ENCODE results near the gene DNAH9.
"Not testable (repeated sequence)": the region's sequence is repeated elsewhere in the genome, so short reads cannot be mapped to it uniquely, and the experiment has no call there.

DNAH9 gene

GRCh38 chr17:11928436-11928835 lies 330.2 kb downstream of the DNAH9 start:
- no peak for DNase-seq

- DNase-seq: no peak
These were observed 334.1 kb downstream of the DNAH9 start for GRCh38 chr17:11932337-11932898.

DNA sequence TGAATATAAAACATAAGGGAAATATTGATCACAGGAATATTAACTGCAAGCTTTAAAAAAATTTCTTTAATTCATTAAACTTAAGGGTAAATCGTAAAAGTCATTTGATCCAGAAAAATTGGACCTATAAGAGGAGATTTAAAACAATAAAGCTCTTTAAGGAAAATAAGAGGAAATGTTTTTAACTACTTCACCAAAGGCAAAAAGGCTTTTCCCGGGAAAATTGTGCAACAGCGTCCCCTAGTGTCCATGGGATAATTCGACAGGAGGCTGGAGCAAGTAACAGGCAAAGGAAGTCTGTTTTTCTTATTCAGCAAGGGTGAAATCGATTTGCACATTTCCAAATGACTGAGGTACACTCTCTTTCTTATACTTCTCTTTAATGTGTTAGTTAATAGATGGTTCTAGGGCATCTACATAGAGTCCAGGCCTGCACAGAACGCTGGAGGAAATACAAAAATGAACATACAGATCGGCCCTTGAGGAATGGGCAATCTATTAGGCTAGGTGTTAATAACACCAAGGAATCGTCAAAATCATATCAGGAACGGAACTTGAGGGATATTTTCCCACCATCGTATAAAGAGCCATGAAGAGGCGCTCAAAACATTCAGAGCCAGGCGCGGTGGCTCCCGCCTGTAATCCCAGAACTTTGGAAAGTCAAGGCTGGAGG lies 337.6 kb downstream of the DNAH9 start:
- peak in 1 of 5 donors; percentile 8 for DNase-seq

DNA sequence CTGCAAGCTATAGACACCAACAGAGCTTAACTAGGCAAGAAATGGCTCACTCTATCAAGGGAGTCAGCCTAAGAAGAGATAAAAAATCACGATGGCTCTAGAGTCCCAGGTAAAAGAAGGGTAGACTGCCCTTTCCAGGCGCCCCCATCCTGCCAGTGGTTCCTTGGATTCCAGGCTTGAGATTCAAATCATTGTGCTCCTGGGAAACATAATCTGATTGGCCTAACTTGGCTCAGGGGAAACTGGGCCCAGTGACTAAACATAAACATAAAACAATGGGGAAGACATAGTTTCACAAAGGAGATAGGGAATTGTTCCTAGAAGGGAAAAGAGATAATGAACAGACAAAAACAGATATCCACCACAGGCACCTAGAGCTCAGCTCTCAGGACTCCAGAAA lies 342.6 kb downstream of the DNAH9 start:
- DNase-seq: no peak

DNA sequence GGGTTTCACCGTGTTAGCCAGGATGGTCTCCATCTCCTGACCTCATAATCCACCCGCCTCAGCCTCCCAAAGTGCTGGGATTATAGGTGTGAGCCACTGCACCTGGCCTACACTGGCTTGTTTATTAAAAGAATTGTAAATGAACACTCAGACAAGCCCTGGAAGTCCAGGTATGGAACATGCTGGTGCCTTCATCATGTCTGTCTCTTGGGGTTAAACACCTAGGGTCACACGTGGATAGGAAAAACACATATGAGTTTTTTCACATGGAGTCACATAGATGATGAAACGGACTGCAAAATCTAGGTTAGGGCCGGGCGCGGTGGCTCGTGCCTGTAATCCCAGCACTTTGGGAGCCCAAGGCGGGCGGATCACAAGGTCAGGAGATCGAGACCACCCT lies 344.8 kb downstream of the DNAH9 start:
- not testable (repeated sequence) for DNase-seq

GRCh38 chr17:11943759-11944347 lies 345.6 kb downstream of the DNAH9 start:
- DNase-seq: no peak

- no peak for DNase-seq
These were observed 346.3 kb downstream of the DNAH9 start for GRCh38 chr17:11944587-11944986.

GRCh38 chr17:11948789-11949188 lies 350.5 kb downstream of the DNAH9 start:
- DNase-seq: no peak

DNA sequence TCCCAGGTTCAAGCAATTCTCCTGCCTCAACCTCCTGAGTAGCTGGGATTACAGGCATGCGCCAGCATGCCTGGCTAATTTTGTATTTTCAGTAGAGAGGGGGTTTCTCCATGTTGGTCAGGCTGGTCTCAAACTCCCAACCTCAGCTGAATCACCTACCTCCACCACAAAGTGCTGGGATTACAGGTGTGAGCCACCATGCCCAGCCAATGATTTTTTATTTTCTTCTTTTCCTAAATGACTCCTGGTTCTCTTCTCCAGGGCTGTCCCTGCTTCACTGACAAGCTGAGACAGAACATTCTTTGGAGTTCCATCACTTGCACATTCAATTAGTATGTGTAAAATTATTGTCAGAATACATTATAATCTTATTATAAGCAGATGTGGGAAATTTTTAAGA lies 351.3 kb downstream of the DNAH9 start:
- not testable (repeated sequence) for DNase-seq

GRCh38 chr17:11950771-11951519 lies 352.7 kb downstream of the DNAH9 start:
- DNase-seq: no peak

DNA sequence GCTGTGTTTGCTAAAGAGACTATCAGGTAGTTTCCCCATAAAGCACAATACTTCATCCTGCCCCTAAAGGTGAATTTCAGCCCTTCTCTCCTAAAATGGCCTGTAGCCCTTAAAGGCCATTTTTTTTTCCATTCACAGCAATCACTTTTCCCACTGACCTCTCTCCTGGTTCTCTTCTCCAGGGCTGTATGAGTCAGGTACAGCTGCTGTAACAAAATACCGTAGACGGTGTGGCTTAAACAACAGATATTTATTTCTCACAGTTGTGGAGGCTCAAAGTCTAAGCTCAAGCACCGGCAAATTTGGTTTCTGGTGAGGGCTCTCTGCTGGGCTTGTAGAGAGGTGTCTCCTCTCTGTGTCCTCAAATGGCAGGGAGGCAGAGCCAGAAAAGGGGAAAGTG lies 354.3 kb downstream of the DNAH9 start:
- no peak for DNase-seq

DNA sequence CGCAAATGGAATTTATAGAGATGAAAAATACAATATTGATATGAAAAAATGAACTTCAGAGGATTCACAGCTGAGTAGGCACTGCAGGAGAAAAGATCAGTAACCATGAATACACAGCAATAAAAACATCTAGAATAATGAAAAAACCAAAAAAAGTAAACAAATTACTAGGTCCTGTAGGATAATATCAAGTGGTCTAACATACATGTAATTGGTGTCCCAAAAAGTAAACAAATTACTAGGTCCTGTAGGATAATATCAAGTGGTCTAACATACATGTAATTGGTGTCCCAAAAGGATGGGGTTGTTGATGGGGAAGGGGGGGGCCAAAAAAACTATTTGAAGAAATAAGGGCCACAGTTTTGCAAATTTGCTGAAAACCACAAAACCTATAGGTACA lies 355.7 kb downstream of the DNAH9 start:
- DNase-seq: no peak

DNA sequence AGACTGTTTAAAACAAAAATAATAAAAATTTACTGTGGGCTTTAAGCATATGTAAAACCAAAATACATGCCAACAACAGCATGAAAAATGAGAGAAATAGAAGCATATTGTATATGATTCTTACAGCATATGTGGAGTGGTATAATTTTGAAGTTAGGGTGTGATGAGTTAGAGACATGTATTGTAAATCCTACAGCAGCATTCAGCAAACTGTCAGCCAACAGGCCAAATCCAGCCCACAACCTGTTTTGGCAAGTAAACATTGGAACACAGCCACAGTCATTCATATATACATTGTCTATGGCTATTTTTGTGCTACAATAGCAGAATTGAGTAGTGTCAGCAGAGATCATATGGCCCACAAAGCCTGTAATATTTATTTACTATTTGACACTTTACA lies 356.7 kb downstream of the DNAH9 start:
- no peak for DNase-seq

DNA sequence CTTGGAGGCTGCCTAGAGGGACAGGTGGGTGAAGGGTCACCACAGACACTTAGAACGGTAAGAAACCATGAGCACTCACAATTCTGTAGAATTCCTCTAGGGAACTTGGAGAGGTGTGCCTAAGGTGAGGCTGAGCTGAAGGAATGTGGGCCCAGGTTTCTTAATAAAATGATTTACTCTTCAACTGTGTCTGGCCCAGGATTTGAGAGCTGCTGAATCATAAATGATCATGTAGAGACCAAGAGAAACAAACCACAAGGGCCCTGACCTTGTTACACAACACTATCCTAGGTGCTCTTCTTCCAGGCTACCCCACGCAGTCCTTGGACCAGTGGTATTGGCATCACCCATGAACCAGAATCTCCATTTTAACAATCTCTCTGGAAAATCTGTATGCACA lies 371.3 kb downstream of the DNAH9 start:
- DNase-seq: no peak

GRCh38 chr17:11972741-11973140 lies 374.5 kb downstream of the DNAH9 start:
- not testable (repeated sequence) for DNase-seq

- DNase-seq: no peak
These were observed 381.5 kb downstream of the DNAH9 start for GRCh38 chr17:11979795-11980194.

DNA sequence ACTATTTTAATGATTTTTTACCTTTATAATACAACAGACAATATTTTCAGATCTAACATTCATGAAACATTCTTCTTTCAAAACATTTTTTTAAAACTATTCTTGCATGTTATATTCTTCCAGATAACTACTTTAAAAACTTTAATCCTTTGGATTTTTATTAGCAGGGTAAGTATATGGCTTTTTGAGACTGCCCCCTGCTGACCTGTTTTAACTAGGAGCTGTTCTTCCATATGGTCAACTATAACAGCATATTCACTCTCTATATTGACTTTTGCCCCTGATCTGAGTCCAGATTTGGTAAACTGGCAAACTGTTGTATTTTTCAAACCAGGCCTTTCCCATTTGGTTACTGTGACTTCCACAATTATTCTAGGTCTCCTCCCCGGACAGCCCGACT lies 382.5 kb downstream of the DNAH9 start:
- DNase-seq: no peak

DNA sequence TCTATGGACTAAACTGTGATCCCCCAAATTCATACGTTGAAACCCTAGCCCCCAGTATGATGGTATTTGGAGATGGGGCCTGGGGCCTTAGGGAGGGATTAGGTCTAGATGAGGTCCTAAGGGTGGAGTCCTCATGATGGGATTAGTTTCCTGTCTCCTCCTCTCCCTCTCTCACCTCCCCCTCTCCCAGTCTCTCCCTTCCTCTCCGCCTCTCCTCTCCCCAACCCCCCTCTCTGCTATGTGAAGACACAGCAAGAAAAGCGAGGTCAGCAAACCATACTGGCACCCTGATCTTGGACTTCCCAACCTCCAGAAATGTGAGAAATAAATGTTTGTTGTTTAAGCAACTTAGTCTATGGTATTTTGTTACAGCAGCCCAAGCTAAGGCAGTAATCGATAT lies 383.6 kb downstream of the DNAH9 start:
- no peak for DNase-seq

GRCh38 chr17:11986179-11986941 lies 388.1 kb downstream of the DNAH9 start:
- DNase-seq: no peak

DNA sequence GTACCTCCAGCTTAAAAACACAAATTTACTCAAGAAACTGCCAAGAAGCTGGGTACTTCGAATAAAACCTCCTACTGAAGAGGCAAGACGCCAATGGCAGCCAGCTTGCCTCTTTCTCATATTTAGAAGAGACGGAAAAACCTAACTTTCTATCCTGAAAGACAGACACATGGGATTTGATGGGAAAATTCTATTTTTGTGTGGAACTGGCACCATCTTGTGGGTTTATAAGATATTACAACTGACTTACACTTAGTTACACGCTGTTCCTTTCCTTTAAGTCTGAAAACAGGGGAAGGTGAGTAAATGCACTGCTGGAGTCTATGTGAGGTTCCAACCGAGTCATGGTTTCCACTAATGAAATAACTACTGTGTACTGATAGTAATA lies 388.7 kb downstream of the DNAH9 start:
- DNase-seq: no peak

DNA sequence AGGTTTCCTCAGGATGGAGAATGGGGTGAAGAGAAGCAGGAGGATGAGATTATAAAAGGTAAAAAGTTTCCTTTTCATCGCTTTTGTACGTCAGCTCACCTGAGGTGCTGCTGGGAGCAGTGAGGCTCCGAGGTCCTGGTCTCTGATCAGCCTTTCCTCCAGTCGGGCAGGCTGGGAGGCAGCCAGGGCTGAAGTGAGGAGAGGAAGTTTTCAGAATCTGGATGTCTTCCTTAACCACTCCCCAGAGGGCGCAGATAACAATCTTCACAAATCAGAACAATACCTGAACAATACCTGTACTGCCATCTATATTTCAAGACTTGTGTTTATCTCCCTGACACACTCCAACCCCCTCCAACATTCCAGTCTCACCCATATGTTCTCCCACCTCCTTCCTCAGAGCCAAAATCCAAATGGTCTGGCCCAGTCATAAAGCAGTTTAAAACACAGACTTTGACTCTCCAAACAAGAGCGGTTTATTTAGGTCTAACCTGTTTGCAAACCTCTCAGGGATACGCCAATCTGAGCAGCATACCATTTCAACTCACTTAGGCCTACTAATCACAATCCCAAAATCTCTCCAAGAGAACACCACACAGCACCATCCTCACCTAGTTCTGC lies 392.2 kb downstream of the DNAH9 start:
- DNase-seq: no peak

- no peak for DNase-seq
These were observed 393.2 kb downstream of the DNAH9 start for GRCh38 chr17:11991461-11991860.

- DNase-seq: peak in 3 of 5 donors; percentile 15 to 54 (median 19)
These were observed 398.5 kb downstream of the DNAH9 start for GRCh38 chr17:11996722-11997146.

Data from T-helper 1 cell (primary cell).